ENCODE results near the gene SBF1. TPM values are rescaled to one million over a fixed set of nuclear protein-coding genes. Genes with fewer than 3 reads are reported as not detected.

SBF1 gene
- total RNA-seq, 1 donor from 2014 or later: 105 TPM

DNA sequence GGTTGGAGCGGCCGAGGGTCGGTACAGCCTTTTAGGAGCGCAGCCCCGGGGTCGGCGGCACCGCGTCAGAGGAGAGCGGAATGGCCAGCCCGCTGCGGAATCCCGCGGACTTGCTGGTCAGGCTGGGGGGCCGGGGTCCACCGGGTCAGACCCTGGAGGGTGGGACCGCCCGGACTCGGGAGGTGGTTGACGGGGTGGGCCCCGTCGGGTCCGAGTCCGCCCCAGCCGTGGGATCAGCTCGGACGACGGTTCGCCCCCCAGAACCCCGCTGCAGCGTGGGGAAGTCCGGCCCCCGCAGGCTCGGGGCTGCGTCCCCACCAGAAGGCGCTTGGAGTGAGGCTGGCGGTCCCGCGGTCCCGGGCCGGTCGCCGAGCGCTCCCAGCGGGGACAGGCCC, 6.2 kb upstream of the SBF1 start:
- Mint-ChIP-seq H3K36me3 (no peaks in the 10 kb centered on the region), H3K4me1 (peaks cover 9% of the 10 kb centered on the region), H3K27ac (no peak overlapping the region), H3K4me3 (peak overlapping the region; percentile 50), H3K9me3 (no peaks in the 10 kb centered on the region), H3K27me3 (ENCODE audit: low read depth) (peaks cover 52% of the 10 kb centered on the region)
- no peak for DNase-seq (ENCODE audit: low spot score in 2 of 2, unreplicated experiment in 2 of 2)
- TF ChIP-seq, protein P1, sequence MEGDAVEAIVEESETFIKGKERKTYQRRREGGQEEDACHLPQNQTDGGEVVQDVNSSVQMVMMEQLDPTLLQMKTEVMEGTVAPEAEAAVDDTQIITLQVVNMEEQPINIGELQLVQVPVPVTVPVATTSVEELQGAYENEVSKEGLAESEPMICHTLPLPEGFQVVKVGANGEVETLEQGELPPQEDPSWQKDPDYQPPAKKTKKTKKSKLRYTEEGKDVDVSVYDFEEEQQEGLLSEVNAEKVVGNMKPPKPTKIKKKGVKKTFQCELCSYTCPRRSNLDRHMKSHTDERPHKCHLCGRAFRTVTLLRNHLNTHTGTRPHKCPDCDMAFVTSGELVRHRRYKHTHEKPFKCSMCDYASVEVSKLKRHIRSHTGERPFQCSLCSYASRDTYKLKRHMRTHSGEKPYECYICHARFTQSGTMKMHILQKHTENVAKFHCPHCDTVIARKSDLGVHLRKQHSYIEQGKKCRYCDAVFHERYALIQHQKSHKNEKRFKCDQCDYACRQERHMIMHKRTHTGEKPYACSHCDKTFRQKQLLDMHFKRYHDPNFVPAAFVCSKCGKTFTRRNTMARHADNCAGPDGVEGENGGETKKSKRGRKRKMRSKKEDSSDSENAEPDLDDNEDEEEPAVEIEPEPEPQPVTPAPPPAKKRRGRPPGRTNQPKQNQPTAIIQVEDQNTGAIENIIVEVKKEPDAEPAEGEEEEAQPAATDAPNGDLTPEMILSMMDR (IDR thresholded peaks at IDR 0.05; ENCODE audit: unreplicated experiment): no peak

DNA sequence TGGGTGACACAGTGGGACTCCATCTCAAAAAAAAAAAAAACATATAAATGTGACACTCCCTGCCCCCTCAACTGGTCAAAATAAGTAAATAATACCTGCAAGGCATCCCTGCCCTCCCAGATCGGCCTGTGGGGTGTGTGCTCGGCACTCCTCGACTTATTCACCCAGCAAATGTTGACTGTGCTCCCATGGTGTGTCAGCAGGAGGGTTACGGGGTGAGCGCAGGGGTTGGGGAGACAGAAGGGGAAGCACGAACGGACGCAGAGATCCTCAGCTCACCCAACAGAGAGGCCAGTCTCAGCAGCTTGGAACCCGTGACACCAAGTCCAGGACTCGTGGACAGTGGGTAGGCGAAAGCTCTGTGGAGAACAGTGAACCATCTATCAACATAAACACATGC, 4.9 kb upstream of the SBF1 start:
- H3K9me3 Mint-ChIP-seq: no peaks in the 10 kb centered on the region
- H3K4me3 Mint-ChIP-seq: peak overlapping the region; percentile 56
- no peaks in the 10 kb centered on the region for H3K36me3 Mint-ChIP-seq
- DNase-seq (ENCODE audit: low spot score in 2 of 2, unreplicated experiment in 2 of 2): no peak
- peaks cover 45% of the 10 kb centered on the region for H3K27me3 Mint-ChIP-seq (ENCODE audit: low read depth)
- TF ChIP-seq, protein P1 (IDR thresholded peaks at IDR 0.05; ENCODE audit: unreplicated experiment): no peak
- H3K4me1 Mint-ChIP-seq: peaks cover 13% of the 10 kb centered on the region
- H3K27ac Mint-ChIP-seq: no peak overlapping the region

GRCh38 chr22:50477923-50478322, 3.1 kb upstream of the SBF1 start:
- H3K4me1 Mint-ChIP-seq: peaks cover 26% of the 10 kb centered on the region

DNA sequence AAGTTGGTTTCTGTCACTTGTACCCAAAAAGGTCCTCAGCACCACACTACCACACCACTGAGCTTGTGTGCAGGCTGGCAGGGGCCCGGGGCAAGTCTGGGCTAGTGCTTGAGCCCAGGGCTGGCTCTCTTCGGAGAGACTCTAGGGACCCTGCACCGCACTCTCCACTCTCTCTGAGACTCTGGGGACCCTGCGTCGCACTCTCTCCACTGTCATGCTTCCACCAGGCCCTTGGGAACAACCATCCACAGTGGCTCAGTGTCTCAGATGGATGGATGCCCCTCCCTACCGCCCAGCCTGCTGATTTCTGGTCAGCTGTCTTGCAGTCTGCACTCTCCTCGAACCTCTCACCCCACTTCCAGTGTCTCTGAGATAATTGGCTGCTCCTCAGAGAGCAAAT, 2.0 kb upstream of the SBF1 start:
- no peak for DNase-seq (ENCODE audit: low spot score in 2 of 2, unreplicated experiment in 2 of 2)
- H3K4me3 Mint-ChIP-seq: peak overlapping the region; percentile 66
- TF ChIP-seq, protein P1 (IDR thresholded peaks at IDR 0.05; ENCODE audit: unreplicated experiment): no peak
- peak overlapping the region; percentile 50 for H3K27ac Mint-ChIP-seq
- peaks cover 28% of the 10 kb centered on the region for H3K4me1 Mint-ChIP-seq
- H3K27me3 Mint-ChIP-seq (ENCODE audit: low read depth): peaks cover 31% of the 10 kb centered on the region
- H3K9me3 Mint-ChIP-seq: no peaks in the 10 kb centered on the region
- no peaks in the 10 kb centered on the region for H3K36me3 Mint-ChIP-seq

More at GRCh38 chr22:50477923-50478322, 3.1 kb upstream of the SBF1 start:
- DNase-seq (ENCODE audit: low spot score in 2 of 2, unreplicated experiment in 2 of 2): no peak
- no peaks in the 10 kb centered on the region for H3K9me3 Mint-ChIP-seq
- TF ChIP-seq, protein P1 (IDR thresholded peaks at IDR 0.05; ENCODE audit: unreplicated experiment): no peak
- H3K27me3 Mint-ChIP-seq (ENCODE audit: low read depth): peaks cover 37% of the 10 kb centered on the region
- H3K27ac Mint-ChIP-seq: no peak overlapping the region
- no peak overlapping the region for H3K4me3 Mint-ChIP-seq
- H3K36me3 Mint-ChIP-seq: no peaks in the 10 kb centered on the region

DNA sequence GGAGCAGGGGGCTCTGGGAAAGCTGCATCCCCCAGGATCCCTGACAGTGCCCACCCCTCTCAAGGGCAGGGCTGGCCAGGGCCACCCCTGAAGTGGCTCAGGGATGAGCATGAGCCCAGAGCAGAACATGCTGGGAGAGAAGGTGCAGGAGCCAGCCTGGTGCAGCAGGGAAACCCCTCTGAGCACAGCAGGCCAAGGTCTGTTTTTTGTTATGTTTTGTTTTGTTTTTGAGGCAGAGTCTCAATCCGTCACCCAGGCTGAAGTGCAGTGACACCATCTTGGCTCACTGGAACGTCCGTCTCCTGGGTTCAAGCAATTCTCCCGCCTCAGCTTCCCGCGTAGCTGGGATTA, 792 bp upstream of the SBF1 start:
- H3K27ac Mint-ChIP-seq: no peak overlapping the region
- peaks cover 32% of the 10 kb centered on the region for H3K4me1 Mint-ChIP-seq

More for the DNA sequence above, 792 bp upstream of the SBF1 start:
- Mint-ChIP-seq H3K4me3 (peak overlapping the region; percentile 66), H3K36me3 (no peaks in the 10 kb centered on the region), H3K27me3 (ENCODE audit: low read depth) (peaks cover 27% of the 10 kb centered on the region), H3K9me3 (no peaks in the 10 kb centered on the region)
- DNase-seq (ENCODE audit: low spot score in 2 of 2, unreplicated experiment in 2 of 2): no peak
- TF ChIP-seq, protein P1 (IDR thresholded peaks at IDR 0.05; ENCODE audit: unreplicated experiment): no peak

All from mesothelial cell of epicardium (in vitro differentiated cells).